HCT116 (cell line): ENCODE data around the gene MEF2B.

Experiments
- ELF1 ChIP-seq: IDR thresholded peaks from 2 replicates; pipeline ENCODE4 v1.6.1; 2012; ENCODE audit warnings: low read depth, borderline replicate concordance
- EZH2 ChIP-seq: fragments of 200-600 bp; sonication (generic); IDR thresholded peaks from 2 replicates; pipeline ENCODE4 v1.6.1; 2017; ENCODE audit warnings: antibody characterized with exemption, mixed run types
- FOSL1 ChIP-seq: IDR thresholded peaks from 2 replicates; pipeline ENCODE4 v1.6.1; 2012; ENCODE audit warnings: low read depth
- POLR2A ChIP-seq: IDR thresholded peaks from 2 replicates; pipeline ENCODE4 v1.7.0; 2011; ENCODE audit warnings: borderline replicate concordance; ENCODE audit not compliant: insufficient read depth, insufficient read length; ENCODE audit errors: extremely low read depth
- TCF7L2 ChIP-seq: IDR thresholded peaks from 2 replicates; pipeline ENCODE4 v1.7.0; 2011; ENCODE audit warnings: borderline replicate concordance, inconsistent platforms; ENCODE audit not compliant: insufficient read depth, insufficient read length; ENCODE audit errors: extremely low read depth
- ZFX ChIP-seq: fragments of 450-650 bp; IDR thresholded peaks from 2 replicates; pipeline ENCODE4 v1.6.1; 2017
- ZNF274 ChIP-seq: fragments of 200-500 bp; sonication (Bioruptor generic); IDR thresholded peaks from 2 replicates; pipeline ENCODE4 v1.6.1; 2014; ENCODE audit warnings: mild to moderate bottlenecking, low read depth, low read length, inconsistent platforms
- TF ChIP-seq, protein P1 (sequence below), 3 experiments: fragments of 200-600 bp in 1 of 3; sonication (generic) in 1 of 3; IDR thresholded peaks in 2 of 3; conservative IDR thresholded peaks in 1 of 3; 2 replicates each; pipeline ENCODE4 v1.5.1; 2012 to 2017; ENCODE audit warnings: low read depth in 2 of 3, low read length in 2 of 3, antibody characterized with exemption in 1 of 3, borderline replicate concordance in 1 of 3, control low read depth in 1 of 3, mild to moderate bottlenecking in 1 of 3, mixed read lengths in 1 of 3, mixed run types in 1 of 3, moderate library complexity in 1 of 3; ENCODE audit not compliant: insufficient read depth in 1 of 3
- TF ChIP-seq, protein P2 (sequence below): IDR thresholded peaks from 2 replicates; pipeline ENCODE4 v1.6.1; 2012
- TF ChIP-seq, protein P3 (sequence below): IDR thresholded peaks from 2 replicates; pipeline ENCODE4 v1.6.1; 2012; ENCODE audit warnings: low read depth

DNA sequence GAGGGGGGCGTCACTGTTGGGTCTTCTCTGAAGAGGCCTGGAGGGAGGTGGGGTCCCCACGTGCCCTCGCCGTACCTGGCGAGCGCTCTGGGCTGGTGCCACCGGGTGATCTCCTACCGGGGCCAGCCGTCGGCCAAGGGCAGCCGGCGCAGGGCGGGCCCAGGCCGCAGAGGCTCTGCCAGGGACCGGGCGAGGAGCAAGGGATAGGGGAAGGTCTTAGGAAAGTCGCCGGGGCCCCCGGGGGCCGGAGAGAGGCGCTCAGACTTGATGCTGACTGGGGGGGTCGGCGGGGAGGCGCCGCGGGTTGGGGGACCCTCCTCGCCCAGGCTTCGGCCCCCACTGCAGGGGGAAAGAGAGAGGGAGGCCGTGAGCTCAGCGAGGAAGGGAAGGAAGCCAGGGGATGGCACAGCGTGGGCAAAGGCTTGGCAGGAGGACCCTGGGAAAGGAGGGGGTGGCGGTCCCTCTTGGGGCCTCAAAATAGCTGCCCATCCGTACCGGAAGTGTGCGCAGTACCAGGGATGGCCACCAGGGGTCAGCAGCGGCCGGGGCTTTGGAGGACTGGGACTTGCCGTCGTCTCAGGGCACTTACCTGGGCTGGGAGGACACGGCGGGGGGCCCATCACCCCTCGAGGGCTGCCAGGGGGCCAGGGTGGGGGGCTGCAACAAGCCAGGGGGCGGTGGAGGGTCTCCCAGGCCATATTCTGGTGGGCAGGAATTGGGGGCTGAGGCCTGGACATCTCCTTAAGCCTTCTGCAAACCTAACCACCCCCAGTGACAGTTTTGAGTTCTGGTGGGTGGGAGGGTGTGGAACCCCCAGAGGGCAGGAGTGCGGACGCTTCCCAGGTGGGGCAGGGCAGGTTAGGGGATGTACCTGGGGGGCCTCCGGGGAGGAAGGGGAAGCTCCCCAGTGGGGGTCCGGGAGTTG, 24.1 kb downstream of the MEF2B start:
- TF ChIP-seq, protein P1, sequence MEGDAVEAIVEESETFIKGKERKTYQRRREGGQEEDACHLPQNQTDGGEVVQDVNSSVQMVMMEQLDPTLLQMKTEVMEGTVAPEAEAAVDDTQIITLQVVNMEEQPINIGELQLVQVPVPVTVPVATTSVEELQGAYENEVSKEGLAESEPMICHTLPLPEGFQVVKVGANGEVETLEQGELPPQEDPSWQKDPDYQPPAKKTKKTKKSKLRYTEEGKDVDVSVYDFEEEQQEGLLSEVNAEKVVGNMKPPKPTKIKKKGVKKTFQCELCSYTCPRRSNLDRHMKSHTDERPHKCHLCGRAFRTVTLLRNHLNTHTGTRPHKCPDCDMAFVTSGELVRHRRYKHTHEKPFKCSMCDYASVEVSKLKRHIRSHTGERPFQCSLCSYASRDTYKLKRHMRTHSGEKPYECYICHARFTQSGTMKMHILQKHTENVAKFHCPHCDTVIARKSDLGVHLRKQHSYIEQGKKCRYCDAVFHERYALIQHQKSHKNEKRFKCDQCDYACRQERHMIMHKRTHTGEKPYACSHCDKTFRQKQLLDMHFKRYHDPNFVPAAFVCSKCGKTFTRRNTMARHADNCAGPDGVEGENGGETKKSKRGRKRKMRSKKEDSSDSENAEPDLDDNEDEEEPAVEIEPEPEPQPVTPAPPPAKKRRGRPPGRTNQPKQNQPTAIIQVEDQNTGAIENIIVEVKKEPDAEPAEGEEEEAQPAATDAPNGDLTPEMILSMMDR (IDR thresholded peaks at IDR 0.05 in 2 of 3, conservative IDR thresholded peaks at IDR 0.05 in 1 of 3; ENCODE audit: borderline replicate concordance in 1 of 3, insufficient read depth in 1 of 3, low read depth in 2 of 3, low read length in 2 of 3): peak; percentile 79 to 96 (median 86)
- TF ChIP-seq ZFX: no peak
- no peak for TF ChIP-seq FOSL1
- no peak for TF ChIP-seq EZH2
- no peak for TF ChIP-seq ZNF274
- TF ChIP-seq ELF1: no peak; the same call in 1 of the 2 replicates
- TF ChIP-seq POLR2A: no peak
- TF ChIP-seq, protein P2, sequence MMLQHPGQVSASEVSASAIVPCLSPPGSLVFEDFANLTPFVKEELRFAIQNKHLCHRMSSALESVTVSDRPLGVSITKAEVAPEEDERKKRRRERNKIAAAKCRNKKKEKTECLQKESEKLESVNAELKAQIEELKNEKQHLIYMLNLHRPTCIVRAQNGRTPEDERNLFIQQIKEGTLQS: no peak
- TF ChIP-seq, protein P3, sequence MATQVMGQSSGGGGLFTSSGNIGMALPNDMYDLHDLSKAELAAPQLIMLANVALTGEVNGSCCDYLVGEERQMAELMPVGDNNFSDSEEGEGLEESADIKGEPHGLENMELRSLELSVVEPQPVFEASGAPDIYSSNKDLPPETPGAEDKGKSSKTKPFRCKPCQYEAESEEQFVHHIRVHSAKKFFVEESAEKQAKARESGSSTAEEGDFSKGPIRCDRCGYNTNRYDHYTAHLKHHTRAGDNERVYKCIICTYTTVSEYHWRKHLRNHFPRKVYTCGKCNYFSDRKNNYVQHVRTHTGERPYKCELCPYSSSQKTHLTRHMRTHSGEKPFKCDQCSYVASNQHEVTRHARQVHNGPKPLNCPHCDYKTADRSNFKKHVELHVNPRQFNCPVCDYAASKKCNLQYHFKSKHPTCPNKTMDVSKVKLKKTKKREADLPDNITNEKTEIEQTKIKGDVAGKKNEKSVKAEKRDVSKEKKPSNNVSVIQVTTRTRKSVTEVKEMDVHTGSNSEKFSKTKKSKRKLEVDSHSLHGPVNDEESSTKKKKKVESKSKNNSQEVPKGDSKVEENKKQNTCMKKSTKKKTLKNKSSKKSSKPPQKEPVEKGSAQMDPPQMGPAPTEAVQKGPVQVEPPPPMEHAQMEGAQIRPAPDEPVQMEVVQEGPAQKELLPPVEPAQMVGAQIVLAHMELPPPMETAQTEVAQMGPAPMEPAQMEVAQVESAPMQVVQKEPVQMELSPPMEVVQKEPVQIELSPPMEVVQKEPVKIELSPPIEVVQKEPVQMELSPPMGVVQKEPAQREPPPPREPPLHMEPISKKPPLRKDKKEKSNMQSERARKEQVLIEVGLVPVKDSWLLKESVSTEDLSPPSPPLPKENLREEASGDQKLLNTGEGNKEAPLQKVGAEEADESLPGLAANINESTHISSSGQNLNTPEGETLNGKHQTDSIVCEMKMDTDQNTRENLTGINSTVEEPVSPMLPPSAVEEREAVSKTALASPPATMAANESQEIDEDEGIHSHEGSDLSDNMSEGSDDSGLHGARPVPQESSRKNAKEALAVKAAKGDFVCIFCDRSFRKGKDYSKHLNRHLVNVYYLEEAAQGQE: no peak
- TF ChIP-seq TCF7L2: no peak
